ENCODE measurements around the gene NRL. TPM values are rescaled to one million over a fixed set of nuclear protein-coding genes. Genes with fewer than 3 reads are reported as not detected.

NRL gene
- total and polyA plus RNA-seq, 7 donors, result 1.2 to 5.1 (median 2.4) TPM

GRCh38 chr14:24123424-24124417, 9.0 kb upstream of the NRL start:
- Histone ChIP-seq H3K27me3 (ENCODE audit: insufficient read depth in 3 of 3, low read length in 2 of 3) (no peaks in the 10 kb centered on the region), H3K36me3 (ENCODE audit: insufficient read depth in 1 of 2, low read depth in 1 of 2) (peaks cover 4 to 57% of the 10 kb centered on the region in 2 donors), H3K4me1 (no peaks in the 10 kb centered on the region), H3K9me3 (no peaks in the 10 kb centered on the region), H3K27ac (no peak overlapping the region), H3K4me3 (no peak overlapping the region)
- WGBS, 3 donors, result 81 to 88% (median 83%) methylated on average over 9 of the region's 9 CpGs
- intact Hi-C loops (cut with DNase I), result no loop called here
- no peak for TF ChIP-seq CTCF (IDR thresholded peaks at IDR 0.05)
- DNase-seq (no peak), ATAC-seq (peak in 1 of 4 donors; percentile 13)

GRCh38 chr14:24122898-24123297, 8.1 kb upstream of the NRL start:
- no peak overlapping the region for H3K27ac ChIP-seq
- 76 to 84% (median 81%) methylated on average over 8 of the region's 8 CpGs for WGBS, 3 donors

GRCh38 chr14:24122416-24122815, 7.7 kb upstream of the NRL start:
- peaks cover 4 to 70% of the 10 kb centered on the region in 2 donors for H3K36me3 ChIP-seq (ENCODE audit: insufficient read depth in 1 of 2, low read depth in 1 of 2)
- ATAC-seq (peak in 1 of 4 donors; percentile 9), DNase-seq (no peak)
- H3K4me1 ChIP-seq, result no peaks in the 10 kb centered on the region
- intact Hi-C loops (cut with DNase I), result no loop called here
- no peaks in the 10 kb centered on the region for H3K9me3 ChIP-seq
- no peak overlapping the region for H3K27ac ChIP-seq
- 90 to 100% (median 94%) methylated on average over 4 of the region's 4 CpGs for WGBS, 3 donors
- H3K4me3 ChIP-seq, result no peak overlapping the region
- TF ChIP-seq CTCF (IDR thresholded peaks at IDR 0.05), result no peak
- H3K27me3 ChIP-seq (ENCODE audit: insufficient read depth in 3 of 3, low read length in 2 of 3), result no peaks in the 10 kb centered on the region

More at GRCh38 chr14:24122898-24123297, 8.1 kb upstream of the NRL start:
- H3K4me1 ChIP-seq, result no peaks in the 10 kb centered on the region
- TF ChIP-seq CTCF (IDR thresholded peaks at IDR 0.05), result no peak
- H3K27me3 ChIP-seq (ENCODE audit: insufficient read depth in 3 of 3, low read length in 2 of 3), result no peaks in the 10 kb centered on the region
- DNase-seq (no peak), ATAC-seq (peak in 1 of 4 donors; percentile 24)
- intact Hi-C loops (cut with DNase I), result no loop called here
- no peak overlapping the region for H3K4me3 ChIP-seq
- H3K9me3 ChIP-seq, result no peaks in the 10 kb centered on the region
- peaks cover 4 to 65% of the 10 kb centered on the region in 2 donors for H3K36me3 ChIP-seq (ENCODE audit: insufficient read depth in 1 of 2, low read depth in 1 of 2)

- Histone ChIP-seq H3K9me3 (no peaks in the 10 kb centered on the region), H3K36me3 (ENCODE audit: insufficient read depth in 1 of 2, low read depth in 1 of 2) (peaks cover 4 to 81% of the 10 kb centered on the region in 2 donors), H3K27ac (no peak overlapping the region), H3K27me3 (ENCODE audit: insufficient read depth in 3 of 3, low read length in 2 of 3) (no peaks in the 10 kb centered on the region), H3K4me1 (peaks cover 6% of the 10 kb centered on the region), H3K4me3 (no peak overlapping the region)
- 92 to 94% (median 94%) methylated on average over 8 of the region's 8 CpGs for WGBS, 3 donors
- no peak for DNase-seq
- TF ChIP-seq CTCF (IDR thresholded peaks at IDR 0.05), result no peak
- intact Hi-C loops (cut with DNase I), result no loop called here
- no peak for ATAC-seq
Observed at GRCh38 chr14:24121210-24121609, 6.5 kb upstream of the NRL start.
